ENCODE data around the gene SPOCD1.

DNA sequence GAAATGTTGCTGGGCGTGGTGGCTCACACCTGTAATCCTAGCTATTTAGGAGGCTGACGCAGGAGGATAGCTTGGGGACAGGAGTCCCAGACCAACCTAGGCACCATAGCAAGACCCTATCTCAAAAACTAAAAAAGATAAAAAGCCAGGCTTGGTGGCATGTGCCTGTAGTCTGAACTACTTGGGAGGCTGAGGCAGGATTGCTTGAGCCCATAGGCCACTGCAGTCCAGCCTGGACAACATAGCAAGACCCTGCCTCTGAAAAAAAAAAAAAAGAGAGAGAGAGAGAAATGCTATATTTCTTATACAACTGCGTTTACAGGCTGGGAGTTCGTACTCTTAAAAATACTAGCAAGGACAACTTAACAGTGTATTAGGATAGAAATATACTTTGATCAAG, 46.2 kb upstream of the SPOCD1 start:
- TF ChIP-seq REST (IDR thresholded peaks at IDR 0.05; ENCODE audit: unreplicated experiment) (no peak), POLR2AphosphoS5 (IDR thresholded peaks at IDR 0.05; ENCODE audit: low read depth) (no peak), CTCF (conservative IDR thresholded peaks at IDR 0.05; ENCODE audit: low read depth in 2 of 2) (no peak)
- TF ChIP-seq, protein P1, sequence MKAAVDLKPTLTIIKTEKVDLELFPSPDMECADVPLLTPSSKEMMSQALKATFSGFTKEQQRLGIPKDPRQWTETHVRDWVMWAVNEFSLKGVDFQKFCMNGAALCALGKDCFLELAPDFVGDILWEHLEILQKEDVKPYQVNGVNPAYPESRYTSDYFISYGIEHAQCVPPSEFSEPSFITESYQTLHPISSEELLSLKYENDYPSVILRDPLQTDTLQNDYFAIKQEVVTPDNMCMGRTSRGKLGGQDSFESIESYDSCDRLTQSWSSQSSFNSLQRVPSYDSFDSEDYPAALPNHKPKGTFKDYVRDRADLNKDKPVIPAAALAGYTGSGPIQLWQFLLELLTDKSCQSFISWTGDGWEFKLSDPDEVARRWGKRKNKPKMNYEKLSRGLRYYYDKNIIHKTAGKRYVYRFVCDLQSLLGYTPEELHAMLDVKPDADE (IDR thresholded peaks at IDR 0.05), result no peak

Data from GM23338 (cell line).